Activated naive CD4-positive, alpha-beta T cell treated with anti-CD3 and anti-CD28 coated beads, Interleukin-2, amount 10 ng/mL, durations not matched to agents 7 days and 5 days (primary cell): Measurements from ENCODE around the gene MRPL41.
"Not testable (repeated sequence)": the region's sequence is repeated elsewhere in the genome, so short reads cannot be mapped to it uniquely, and the experiment has no call there.

ENCODE experiments used
- CTCF ChIA-PET: fragments of 350-600 bp; sonication (Branson Sonifier 250); formaldehyde crosslinking; loops from one replicate; lab custom pipeline; 2021; ENCODE audit warnings: antibody characterized with exemption; lab: Charles Lee
- DNase-seq: peaks from one replicate; pipeline ENCODE4 v3.0.0-alpha.2; 2020
- H3K27ac Mint-ChIP-seq: one replicate; pipeline ENCODE4 v1.8.0; 2021; ENCODE audit warnings: mild to moderate bottlenecking, moderate library complexity, mixed read lengths
- H3K27me3 Mint-ChIP-seq: one replicate; pipeline ENCODE4 v1.8.0; 2021; ENCODE audit warnings: mild to moderate bottlenecking, mixed read lengths
- H3K36me3 Mint-ChIP-seq: one replicate; pipeline ENCODE4 v1.8.0; 2021; ENCODE audit warnings: mixed read lengths
- H3K4me1 Mint-ChIP-seq: one replicate; pipeline ENCODE4 v1.8.0; 2021; ENCODE audit warnings: mixed read lengths
- H3K4me3 Mint-ChIP-seq: one replicate; pipeline ENCODE4 v1.8.0; 2021; ENCODE audit warnings: mild to moderate bottlenecking, moderate library complexity, mixed read lengths
- H3K9me3 Mint-ChIP-seq: one replicate; pipeline ENCODE4 v1.8.0; 2021; ENCODE audit warnings: mixed read lengths

Gene MRPL41

DNA sequence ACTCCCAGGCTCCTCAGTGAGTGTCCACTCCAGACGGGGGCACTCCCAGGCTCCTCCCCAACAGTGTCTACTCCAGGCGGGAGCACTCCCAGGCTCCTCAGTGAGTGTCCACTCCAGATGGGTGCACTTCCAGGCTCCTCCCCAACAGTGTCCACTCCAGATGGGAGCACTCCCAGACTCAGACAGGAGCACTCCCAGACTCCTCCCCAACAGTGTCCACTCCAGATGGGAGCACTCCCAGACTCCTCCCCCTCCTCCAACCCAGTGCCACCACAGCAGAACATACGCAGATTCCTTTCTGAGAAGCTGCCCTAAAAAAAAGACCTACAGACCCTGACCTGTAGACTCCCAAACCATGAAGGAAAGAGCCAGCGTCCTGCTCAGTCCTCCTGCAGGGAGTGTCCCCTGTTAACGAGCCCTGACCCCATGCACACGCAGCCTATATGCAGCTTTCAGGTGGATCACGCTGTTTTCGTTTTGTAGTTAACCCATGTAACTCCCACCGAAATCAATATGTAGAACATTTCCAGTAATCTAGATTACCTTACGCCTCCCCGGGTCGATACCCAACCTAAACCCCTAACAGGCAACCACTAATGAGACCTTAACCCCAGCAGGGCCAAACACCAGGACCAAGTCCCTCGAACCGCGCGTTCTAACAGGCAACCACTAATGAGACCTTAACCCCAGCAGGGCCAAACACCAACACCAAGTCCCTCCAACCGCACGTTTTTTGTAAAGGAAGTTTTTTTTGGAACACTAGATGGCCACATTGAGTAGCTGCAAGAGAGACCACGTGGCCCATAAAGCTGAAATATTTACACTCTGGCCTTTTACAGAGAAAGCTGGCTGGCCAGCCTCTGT lies 17.2 kb upstream of the MRPL41 start:
- H3K4me1 Mint-ChIP-seq = peaks cover 43% of the 10 kb centered on the region
- no peak for DNase-seq
- peaks cover 16% of the 10 kb centered on the region for H3K36me3 Mint-ChIP-seq
- no peak overlapping the region for H3K4me3 Mint-ChIP-seq
- CTCF ChIA-PET = interaction anchor here (0.6 to 1.1 kb wide), 8 partner anchors 12 to 93 kb away, joined by 3 to 8 read pairs (median 4); partner anchors contain the start of genes MRPL41 and PNPLA7
- H3K9me3 Mint-ChIP-seq = peaks cover 13% of the 10 kb centered on the region
- peaks cover 13% of the 10 kb centered on the region for H3K27me3 Mint-ChIP-seq
- H3K27ac Mint-ChIP-seq = peak overlapping the region; percentile 66

DNA sequence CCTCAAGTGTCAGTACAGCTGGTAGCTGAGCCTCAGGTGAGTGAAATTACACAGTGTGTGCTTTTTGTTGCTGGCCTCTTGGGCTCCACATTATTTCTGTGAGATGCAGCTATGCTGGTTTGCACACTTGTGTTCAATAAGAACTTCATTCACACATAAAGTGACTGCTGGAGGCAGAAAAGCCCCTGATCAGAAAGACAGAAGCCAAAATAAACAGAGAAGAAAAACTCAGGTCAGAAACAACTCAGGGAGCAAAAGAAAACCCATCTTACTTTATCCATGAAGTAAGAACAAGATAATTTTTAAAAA lies 16.6 kb upstream of the MRPL41 start:
- H3K36me3 Mint-ChIP-seq = peaks cover 16% of the 10 kb centered on the region
- CTCF ChIA-PET = interaction anchor here (0.6 to 1.1 kb wide), 8 partner anchors 11 to 92 kb away, joined by 3 to 8 read pairs (median 4); partner anchors contain the start of genes MRPL41 and PNPLA7
- no peak for DNase-seq
- H3K9me3 Mint-ChIP-seq = peaks cover 13% of the 10 kb centered on the region
- H3K4me1 Mint-ChIP-seq = peaks cover 43% of the 10 kb centered on the region
- no peak overlapping the region for H3K4me3 Mint-ChIP-seq
- peak overlapping the region; percentile 55 for H3K27ac Mint-ChIP-seq
- H3K27me3 Mint-ChIP-seq = peaks cover 13% of the 10 kb centered on the region

DNA sequence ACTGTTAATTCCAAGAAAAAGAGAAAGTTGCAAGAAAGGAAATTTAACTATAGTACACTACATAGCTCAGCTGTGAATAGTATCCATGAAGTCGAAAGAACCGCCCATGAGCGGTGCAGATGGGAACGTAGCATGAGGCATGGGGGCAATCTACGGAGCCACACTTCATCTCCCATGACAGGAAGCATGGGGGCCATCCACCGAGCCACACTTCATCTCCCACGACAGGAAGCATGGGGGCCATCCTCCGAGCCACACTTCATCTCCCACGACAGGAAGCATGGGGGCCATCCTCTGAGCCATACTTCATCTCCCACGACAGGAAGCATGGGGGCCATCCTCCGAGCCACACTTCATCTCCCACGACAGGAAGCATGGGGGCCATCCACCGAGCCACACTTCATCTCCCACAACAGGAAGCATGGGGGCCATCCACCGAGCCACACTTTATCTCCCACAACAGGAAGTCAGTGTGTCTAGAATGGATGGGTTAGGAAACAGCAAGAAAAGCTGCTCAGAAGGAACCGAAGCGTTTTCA lies 15.0 kb upstream of the MRPL41 start:
- CTCF ChIA-PET, H3K4me3 Mint-ChIP-seq, H3K27me3 Mint-ChIP-seq: not testable (repeated sequence)
- peaks cover 16% of the 10 kb centered on the region for H3K36me3 Mint-ChIP-seq
- H3K27ac Mint-ChIP-seq = peak overlapping the region; percentile 84
- H3K4me1 Mint-ChIP-seq = peaks cover 32% of the 10 kb centered on the region
- peak; percentile 64 for DNase-seq
- peaks cover 13% of the 10 kb centered on the region for H3K9me3 Mint-ChIP-seq

DNA sequence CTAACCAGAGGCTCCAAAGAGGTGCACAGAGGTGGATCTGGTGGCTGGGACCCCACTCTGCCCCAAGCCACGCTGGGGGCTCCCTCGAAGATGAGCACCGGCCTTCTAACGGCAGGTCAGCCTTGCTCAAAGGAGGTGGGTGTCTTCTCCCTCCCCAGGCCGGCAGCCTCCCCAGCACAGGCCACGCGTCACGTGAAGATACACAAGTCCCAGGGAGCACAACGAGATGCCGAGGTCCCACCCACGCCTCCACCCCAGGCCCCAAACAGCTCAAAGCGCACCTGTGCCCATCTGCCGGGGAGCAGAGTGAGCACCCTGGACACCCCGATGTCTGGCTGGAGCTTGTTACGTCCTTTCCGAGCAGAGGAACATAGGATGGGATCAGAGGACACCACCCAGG lies 13.6 kb upstream of the MRPL41 start:
- Mint-ChIP-seq H3K27ac (peak overlapping the region; percentile 76), H3K4me1 (peaks cover 28% of the 10 kb centered on the region)
- CTCF ChIA-PET = no interaction called here

DNA sequence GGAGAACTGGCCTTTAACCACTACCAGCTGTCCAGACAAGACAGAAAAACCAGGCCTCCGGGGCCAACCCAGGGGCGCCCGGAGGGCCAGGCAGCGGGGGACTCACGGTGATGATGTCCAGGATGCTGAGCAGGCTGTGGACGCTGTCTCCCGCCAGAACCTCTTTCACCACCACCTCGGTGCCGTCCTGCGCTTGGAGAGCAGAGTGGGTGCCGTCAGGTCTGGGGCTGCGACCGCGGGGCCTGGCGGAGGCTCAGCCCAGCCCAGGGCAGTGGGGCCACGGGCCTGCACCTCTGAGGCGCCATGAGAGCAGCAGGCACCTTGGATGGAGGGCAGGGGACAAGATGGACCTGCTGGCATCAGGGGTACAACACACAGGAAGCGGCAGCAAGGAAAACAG lies 11.1 kb upstream of the MRPL41 start:
- no peak overlapping the region for H3K4me3 Mint-ChIP-seq
- CTCF ChIA-PET = no interaction called here
- H3K27me3 Mint-ChIP-seq = no peaks in the 10 kb centered on the region
- H3K9me3 Mint-ChIP-seq = peaks cover 11% of the 10 kb centered on the region
- H3K36me3 Mint-ChIP-seq = peaks cover 13% of the 10 kb centered on the region
- H3K4me1 Mint-ChIP-seq = peaks cover 19% of the 10 kb centered on the region
- no peak for DNase-seq
- H3K27ac Mint-ChIP-seq = no peak overlapping the region

More for the DNA sequence above, 13.6 kb upstream of the MRPL41 start:
- DNase-seq = no peak
- Mint-ChIP-seq H3K27me3 (no peaks in the 10 kb centered on the region), H3K4me3 (no peak overlapping the region), H3K9me3 (peaks cover 13% of the 10 kb centered on the region), H3K36me3 (peaks cover 16% of the 10 kb centered on the region)

DNA sequence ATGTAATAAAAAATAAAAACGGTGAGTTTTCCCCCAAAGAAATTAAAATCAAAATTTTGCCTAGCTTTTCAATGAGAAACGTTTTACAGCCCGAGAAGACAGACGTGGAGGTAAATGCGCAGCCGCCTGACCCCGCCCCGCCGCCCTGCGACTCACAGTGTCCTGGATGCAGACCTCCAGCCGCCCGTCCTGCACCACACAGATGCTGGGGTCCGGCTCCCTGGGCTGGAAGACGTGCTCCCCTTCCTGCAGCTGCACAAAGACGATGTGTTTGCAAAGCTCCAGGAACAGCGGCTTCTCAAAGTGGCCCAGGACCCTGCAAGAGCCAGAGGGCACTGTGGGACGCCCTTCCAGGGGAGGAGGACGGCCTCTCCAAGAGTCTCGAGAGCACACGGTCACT lies 9.2 kb upstream of the MRPL41 start:
- Mint-ChIP-seq H3K27ac (no peak overlapping the region), H3K27me3 (peaks cover 3% of the 10 kb centered on the region), H3K4me3 (no peak overlapping the region), H3K9me3 (no peaks in the 10 kb centered on the region), H3K4me1 (peaks cover 3% of the 10 kb centered on the region), H3K36me3 (peaks cover 2% of the 10 kb centered on the region)
- CTCF ChIA-PET = no interaction called here
- DNase-seq = no peak

DNA sequence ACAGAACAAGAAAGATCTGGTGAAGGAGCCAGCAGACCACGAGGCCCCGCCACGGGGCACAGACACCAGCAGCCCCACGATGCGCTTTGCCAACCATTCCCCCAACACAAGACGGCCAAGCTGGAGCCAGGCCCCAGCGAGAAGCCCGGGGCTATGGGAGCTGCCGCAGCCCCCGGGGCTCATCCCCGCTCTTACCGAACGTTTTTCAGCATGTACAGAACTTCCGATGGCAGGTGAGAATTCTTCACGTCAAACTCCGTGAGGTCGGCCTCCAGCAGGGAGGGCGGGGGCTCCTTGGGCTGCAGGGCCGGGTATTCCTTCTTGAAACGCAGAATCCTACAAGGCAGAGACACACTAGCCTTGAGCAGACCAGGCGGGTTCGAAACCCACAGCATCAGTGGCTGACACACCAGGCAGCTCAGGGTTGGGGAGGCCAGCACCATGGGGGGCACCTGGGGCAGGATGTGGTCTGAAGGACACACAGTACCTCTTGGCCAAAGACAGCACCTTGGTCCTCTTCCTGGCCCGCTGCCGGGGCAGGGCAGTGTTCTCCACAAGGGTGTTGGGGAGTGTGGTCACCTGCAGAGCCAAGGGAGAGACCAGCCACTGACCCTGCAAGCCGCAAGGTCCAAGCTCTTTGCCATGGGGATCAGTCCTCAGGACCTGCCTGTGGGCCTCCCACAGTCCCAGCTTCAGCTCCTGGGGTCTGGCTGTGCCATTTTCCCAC lies 8.3 kb upstream of the MRPL41 start:
- Mint-ChIP-seq H3K27me3 (peaks cover 3% of the 10 kb centered on the region), H3K4me1 (peaks cover 3% of the 10 kb centered on the region), H3K9me3 (no peaks in the 10 kb centered on the region), H3K4me3 (no peak overlapping the region), H3K36me3 (no peaks in the 10 kb centered on the region), H3K27ac (no peak overlapping the region)
- CTCF ChIA-PET = no interaction called here
- DNase-seq = no peak

DNA sequence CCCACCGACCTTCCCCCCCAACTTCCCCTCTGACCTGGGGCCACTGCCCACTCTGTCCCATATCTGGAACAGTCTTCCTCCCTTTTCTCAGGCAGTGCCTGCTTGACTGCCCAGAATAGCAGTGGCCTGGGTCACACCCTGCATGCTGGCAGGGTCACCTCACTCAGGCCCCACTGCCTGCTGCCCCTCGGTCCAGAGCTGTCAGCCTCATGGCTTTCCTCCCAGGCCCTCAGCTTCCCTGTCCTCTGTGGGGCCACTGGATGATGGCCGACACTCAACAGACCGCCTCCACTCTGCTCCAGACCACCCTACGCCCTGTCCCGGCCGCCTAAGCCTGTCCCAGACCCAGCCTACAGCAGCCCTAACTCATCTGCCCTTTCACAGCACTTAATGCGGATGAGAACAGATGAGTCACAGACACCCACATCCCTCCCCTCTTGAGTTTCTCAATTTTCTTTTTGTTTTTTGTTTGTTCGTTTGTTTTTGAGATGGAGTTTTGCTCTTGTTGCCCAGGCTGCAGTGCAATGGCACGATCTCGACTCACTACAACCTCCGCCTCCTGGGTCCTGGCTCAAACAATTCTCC lies 7.4 kb upstream of the MRPL41 start:
- Mint-ChIP-seq H3K27ac (no peak overlapping the region), H3K9me3 (no peaks in the 10 kb centered on the region), H3K4me1 (peaks cover 5% of the 10 kb centered on the region), H3K36me3 (no peaks in the 10 kb centered on the region), H3K27me3 (peaks cover 3% of the 10 kb centered on the region), H3K4me3 (no peak overlapping the region)
- CTCF ChIA-PET = no interaction called here
- DNase-seq = no peak

DNA sequence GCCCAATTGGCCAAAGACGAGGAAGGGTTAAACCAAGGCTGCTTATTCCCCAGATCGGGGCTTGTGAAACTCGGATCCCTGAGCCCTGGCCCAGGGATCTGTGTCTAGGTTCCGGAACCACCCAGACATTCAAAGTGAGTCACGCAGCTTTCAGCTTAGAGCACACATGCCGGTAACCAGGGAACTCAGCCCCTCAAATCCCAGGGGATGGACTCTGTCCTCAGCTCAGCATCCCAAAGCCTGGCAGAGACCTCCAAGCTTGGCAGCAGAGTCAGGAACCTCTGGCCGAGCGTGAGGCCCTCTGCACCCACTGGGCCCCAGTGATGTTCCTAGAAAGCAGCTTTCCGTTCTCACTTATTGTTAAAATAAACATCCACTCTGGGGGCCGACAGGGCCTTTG lies 6.6 kb upstream of the MRPL41 start:
- no peak for DNase-seq
- no peaks in the 10 kb centered on the region for H3K36me3 Mint-ChIP-seq
- peaks cover 12% of the 10 kb centered on the region for H3K4me1 Mint-ChIP-seq
- no peaks in the 10 kb centered on the region for H3K9me3 Mint-ChIP-seq
- H3K27ac Mint-ChIP-seq = no peak overlapping the region
- no peak overlapping the region for H3K4me3 Mint-ChIP-seq
- CTCF ChIA-PET = interaction anchor here (1.1 kb wide), 1 partner anchor 27 kb away, joined by 4 read pairs; no protein-coding TSS in a partner anchor
- H3K27me3 Mint-ChIP-seq = peaks cover 3% of the 10 kb centered on the region

DNA sequence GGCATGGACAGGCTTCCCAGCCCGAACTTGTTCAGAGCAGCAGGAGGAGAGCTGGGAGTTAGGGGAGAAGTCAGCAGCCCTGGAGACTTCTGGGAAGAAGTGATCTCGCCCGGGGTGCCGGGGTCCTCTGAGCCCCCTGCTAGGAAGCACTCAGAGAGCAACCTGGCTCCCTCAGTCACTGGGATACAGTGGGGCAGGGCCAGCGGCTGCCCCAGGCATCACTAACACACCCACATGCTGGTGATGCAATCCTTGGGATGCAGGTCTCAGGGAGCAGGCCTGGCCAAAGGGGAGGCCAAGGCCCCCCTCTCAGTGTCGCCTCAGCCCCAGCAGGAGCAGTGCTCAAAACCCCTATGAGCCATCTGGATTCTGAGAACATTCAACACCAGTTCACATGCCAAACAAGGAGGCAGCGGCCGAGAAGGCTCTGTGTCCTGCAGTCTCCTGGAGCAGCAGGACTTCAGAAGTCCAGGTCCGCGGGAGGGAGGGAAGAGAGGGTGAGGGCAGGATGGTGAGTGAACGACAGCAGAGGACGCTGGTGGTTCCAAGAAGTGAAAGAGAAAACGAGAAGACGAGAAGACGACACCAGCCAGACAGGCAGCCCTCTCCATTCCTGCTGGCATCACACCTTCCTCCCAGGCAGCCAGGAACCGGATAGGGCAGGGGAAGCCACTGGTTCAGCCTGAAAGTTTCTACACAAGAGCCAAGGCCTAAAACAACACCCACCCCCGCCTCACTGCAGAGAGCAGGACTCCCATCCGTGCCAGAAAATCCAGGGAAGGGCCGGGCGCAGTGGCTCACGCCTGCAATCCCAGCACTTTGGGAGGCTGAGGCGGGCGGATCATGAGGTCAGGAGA lies 3.8 kb upstream of the MRPL41 start:
- Mint-ChIP-seq H3K36me3 (peaks cover 3% of the 10 kb centered on the region), H3K27ac (no peak overlapping the region), H3K4me1 (peaks cover 22% of the 10 kb centered on the region), H3K9me3 (no peaks in the 10 kb centered on the region), H3K4me3 (no peak overlapping the region), H3K27me3 (peaks cover 3% of the 10 kb centered on the region)
- DNase-seq = no peak
- CTCF ChIA-PET = no interaction called here

DNA sequence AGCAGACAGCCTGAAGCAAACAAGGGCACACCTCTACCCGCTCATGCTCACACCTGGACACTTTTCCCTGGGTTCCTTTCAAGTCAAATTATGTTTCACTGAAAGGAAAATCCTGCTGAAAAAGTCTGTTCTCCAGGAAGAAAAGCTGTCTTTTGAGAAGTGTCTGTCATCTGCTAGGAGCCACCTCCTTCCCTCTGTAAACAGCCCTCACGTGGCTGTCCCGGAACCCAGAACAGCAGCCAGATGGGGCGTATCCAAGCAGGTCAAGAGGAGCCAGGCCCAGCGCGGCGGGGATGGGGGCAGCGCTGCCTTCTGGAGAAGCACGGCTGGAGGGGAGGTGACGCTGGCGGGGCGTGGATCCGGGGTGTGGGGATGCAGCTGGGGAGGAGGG lies 1.5 kb upstream of the MRPL41 start, which contains the start of gene PNPLA7:
TSS of gene PNPLA7 (minus strand) at position 172 of the 391 bp plus-strand sequence. CDS start 205 bp downstream, outside the sequence.
- Mint-ChIP-seq H3K36me3 (peaks cover 11% of the 10 kb centered on the region), H3K27me3 (peaks cover 3% of the 10 kb centered on the region), H3K9me3 (no peaks in the 10 kb centered on the region), H3K4me3 (peak within 1 kb of the TSS; percentile 86), H3K4me1 (peaks cover 28% of the 10 kb centered on the region), H3K27ac (peak within 1 kb of the TSS; percentile 88)
- DNase-seq = peak; percentile 84
- CTCF ChIA-PET = interaction anchor here (1.3 kb wide), 1 partner anchor 15 kb away, joined by 8 read pairs; no protein-coding TSS in a partner anchor

DNA sequence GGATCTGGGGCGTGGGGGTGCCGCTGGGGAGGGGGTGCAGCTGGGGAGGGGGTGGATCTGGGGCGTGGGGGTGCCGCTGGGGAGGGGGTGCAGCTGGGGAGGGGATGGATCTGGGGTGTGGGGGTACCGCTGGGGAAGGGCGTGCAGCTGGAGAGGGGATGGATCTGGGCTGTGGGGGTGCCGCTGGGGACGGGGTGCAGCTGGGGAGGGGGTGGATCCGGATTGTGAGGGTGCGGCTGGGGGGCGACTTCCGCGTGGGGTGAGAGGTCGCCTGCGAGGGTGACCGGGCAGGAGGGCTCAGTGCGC lies 768 bp upstream of the MRPL41 start:
- CTCF ChIA-PET = interaction anchor here (1.3 kb wide), 1 partner anchor 16 kb away, joined by 8 read pairs; no protein-coding TSS in a partner anchor
- Mint-ChIP-seq H3K4me3 (peak overlapping the region; percentile 85), H3K36me3 (peaks cover 16% of the 10 kb centered on the region), H3K4me1 (peaks cover 28% of the 10 kb centered on the region)
- not testable (repeated sequence) for H3K9me3 Mint-ChIP-seq, H3K27ac Mint-ChIP-seq, H3K27me3 Mint-ChIP-seq
- DNase-seq = peak; percentile 60

DNA sequence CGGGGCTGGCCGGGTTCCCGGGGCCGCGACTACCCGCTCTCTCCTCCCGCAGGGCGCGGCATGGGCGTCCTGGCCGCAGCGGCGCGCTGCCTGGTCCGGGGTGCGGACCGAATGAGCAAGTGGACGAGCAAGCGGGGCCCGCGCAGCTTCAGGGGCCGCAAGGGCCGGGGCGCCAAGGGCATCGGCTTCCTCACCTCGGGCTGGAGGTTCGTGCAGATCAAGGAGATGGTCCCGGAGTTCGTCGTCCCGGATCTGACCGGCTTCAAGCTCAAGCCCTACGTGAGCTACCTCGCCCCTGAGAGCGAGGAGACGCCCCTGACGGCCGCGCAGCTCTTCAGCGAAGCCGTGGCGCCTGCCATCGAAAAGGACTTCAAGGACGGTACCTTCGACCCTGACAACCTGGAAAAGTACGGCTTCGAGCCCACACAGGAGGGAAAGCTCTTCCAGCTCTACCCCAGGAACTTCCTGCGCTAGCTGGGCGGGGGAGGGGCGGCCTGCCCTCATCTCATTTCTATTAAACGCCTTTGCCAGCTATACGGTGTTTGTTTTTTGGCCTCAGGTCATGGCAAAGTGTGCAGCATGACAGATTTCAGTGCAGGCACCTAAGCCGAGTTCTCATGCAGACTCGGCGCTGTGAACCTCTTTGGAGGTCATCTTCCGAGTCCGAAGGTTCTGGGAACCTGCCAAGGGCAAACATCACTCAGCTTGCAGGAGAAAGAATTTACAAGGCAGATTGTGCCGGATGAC lies 516 bp downstream of the MRPL41 start:
- Mint-ChIP-seq H3K36me3 (peaks cover 22% of the 10 kb centered on the region), H3K27ac (peak overlapping the region; percentile 77), H3K9me3 (no peaks in the 10 kb centered on the region), H3K27me3 (no peaks in the 10 kb centered on the region), H3K4me3 (peak overlapping the region; percentile 85), H3K4me1 (peaks cover 28% of the 10 kb centered on the region)
- CTCF ChIA-PET = interaction anchor here (1.0 to 1.7 kb wide), 4 partner anchors 11 to 27 kb away, joined by 4 to 7 read pairs (median 4); partner anchors contain the start of gene DPH7
- no peak for DNase-seq
